HG02798 (cell line): ENCODE data around the gene PDE12.
"Not testable (repeated sequence)": the region's sequence is repeated elsewhere in the genome, so short reads cannot be mapped to it uniquely, and the experiment has no call there.

ENCODE experiments used
- ATAC-seq: cut with Tn5 transposase; IDR thresholded peaks from one replicate; pipeline ENCODE4 v1.9.1; 2021; ENCODE audit warnings: mild to moderate bottlenecking; ENCODE audit not compliant: unreplicated experiment, poor library complexity

PDE12 gene

GRCh38 chr3:57582474-57583168 lies 26.5 kb downstream of the PDE12 start:
- no peak for ATAC-seq

GRCh38 chr3:57583544-57583943 lies 27.5 kb downstream of the PDE12 start:
- no peak for ATAC-seq

GRCh38 chr3:57586778-57587177 lies 30.7 kb downstream of the PDE12 start:
- ATAC-seq = no peak

GRCh38 chr3:57587905-57588304 lies 31.8 kb downstream of the PDE12 start:
- ATAC-seq = no peak

GRCh38 chr3:57592306-57592705 lies 36.2 kb downstream of the PDE12 start:
- no peak for ATAC-seq

- no peak for ATAC-seq
These were observed 38.1 kb downstream of the PDE12 start for GRCh38 chr3:57594144-57594543.

GRCh38 chr3:57594576-57594975 lies 38.5 kb downstream of the PDE12 start:
- ATAC-seq = no peak

- no peak for ATAC-seq
These were observed 40.5 kb downstream of the PDE12 start for GRCh38 chr3:57596495-57597126.

- peak; percentile 96 for ATAC-seq
These were observed 41.3 kb downstream of the PDE12 start, which contains the start of gene ARF4 for GRCh38 chr3:57597127-57597923. ARF4 (minus strand) TSS chr3:57597344; CDS start chr3:57597140, 204 bp downstream.

- ATAC-seq = no peak
These were observed 42.8 kb downstream of the PDE12 start for GRCh38 chr3:57598765-57599360.

- ATAC-seq = no peak
These were observed 44.1 kb downstream of the PDE12 start for GRCh38 chr3:57600195-57600594.

- no peak for ATAC-seq
These were observed 48.9 kb downstream of the PDE12 start for GRCh38 chr3:57604971-57605370.

- no peak for ATAC-seq
These were observed 49.6 kb downstream of the PDE12 start for GRCh38 chr3:57605683-57606082.

- not testable (repeated sequence) for ATAC-seq
These were observed 55.8 kb downstream of the PDE12 start for GRCh38 chr3:57611870-57612269.

GRCh38 chr3:57616233-57616632 lies 60.2 kb downstream of the PDE12 start:
- ATAC-seq = no peak
